SH-SY5Y (cell line): ENCODE measurements around the gene DENND2C.

ENCODE experiments used
- GATA2 ChIP-seq: IDR thresholded peaks from 2 replicates; pipeline ENCODE4 v1.6.1; 2011; ENCODE audit warnings: mild to moderate bottlenecking, low read depth, low read length
- GATA3 ChIP-seq: IDR thresholded peaks from 2 replicates; pipeline ENCODE4 v1.6.1; 2011; ENCODE audit warnings: low read depth, mild to moderate bottlenecking, low read length, moderate library complexity

DENND2C gene

GRCh38 chr1:114666954-114667353 lies 2.9 kb downstream of the DENND2C start:
- TF ChIP-seq GATA3: no peak
- TF ChIP-seq GATA2: no peak

- TF ChIP-seq GATA2: no peak
- no peak for TF ChIP-seq GATA3
Measured at GRCh38 chr1:114660238-114660637, 9.6 kb downstream of the DENND2C start.

- TF ChIP-seq GATA2 (no peak), GATA3 (no peak)
Measured at GRCh38 chr1:114651893-114652292, 18.0 kb downstream of the DENND2C start.

- TF ChIP-seq GATA2: no peak
- no peak for TF ChIP-seq GATA3
Measured at GRCh38 chr1:114648503-114648902, 21.3 kb downstream of the DENND2C start.

GRCh38 chr1:114641377-114641776 lies 28.5 kb downstream of the DENND2C start:
- TF ChIP-seq GATA3 (no peak), GATA2 (no peak)

- TF ChIP-seq GATA2: no peak
- no peak for TF ChIP-seq GATA3
Measured at GRCh38 chr1:114638910-114639309, 30.9 kb downstream of the DENND2C start.

- TF ChIP-seq GATA3 (no peak), GATA2 (no peak)
Measured at GRCh38 chr1:114632427-114632826, 37.4 kb downstream of the DENND2C start.

- TF ChIP-seq GATA3: no peak
Measured at GRCh38 chr1:114627107-114627506, 42.7 kb downstream of the DENND2C start.

GRCh38 chr1:114623364-114623763 lies 46.5 kb downstream of the DENND2C start:
- TF ChIP-seq GATA2 (no peak), GATA3 (no peak)

- TF ChIP-seq GATA3 (no peak), GATA2 (no peak)
Measured at GRCh38 chr1:114620419-114620818, 49.4 kb downstream of the DENND2C start.

- TF ChIP-seq GATA3: no peak
- no peak for TF ChIP-seq GATA2
Measured at GRCh38 chr1:114618606-114619005, 51.2 kb downstream of the DENND2C start.

GRCh38 chr1:114610546-114611245 lies 59.2 kb downstream of the DENND2C start:
- TF ChIP-seq GATA2 (no peak), GATA3 (no peak)

- TF ChIP-seq GATA2 (no peak), GATA3 (no peak)
Measured at GRCh38 chr1:114609826-114610225, 60.0 kb downstream of the DENND2C start.

- TF ChIP-seq GATA2 (peak; percentile 45), GATA3 (no peak)
Measured at GRCh38 chr1:114609026-114609425, 60.8 kb downstream of the DENND2C start.

GRCh38 chr1:114607223-114607622 lies 62.6 kb downstream of the DENND2C start:
- no peak for TF ChIP-seq GATA2
- TF ChIP-seq GATA3: no peak

- no peak for TF ChIP-seq GATA2
- no peak for TF ChIP-seq GATA3
Measured at GRCh38 chr1:114597949-114598348, 71.9 kb downstream of the DENND2C start.
